ENCODE measurements around the gene NUBP2.

NUBP2 gene

DNA sequence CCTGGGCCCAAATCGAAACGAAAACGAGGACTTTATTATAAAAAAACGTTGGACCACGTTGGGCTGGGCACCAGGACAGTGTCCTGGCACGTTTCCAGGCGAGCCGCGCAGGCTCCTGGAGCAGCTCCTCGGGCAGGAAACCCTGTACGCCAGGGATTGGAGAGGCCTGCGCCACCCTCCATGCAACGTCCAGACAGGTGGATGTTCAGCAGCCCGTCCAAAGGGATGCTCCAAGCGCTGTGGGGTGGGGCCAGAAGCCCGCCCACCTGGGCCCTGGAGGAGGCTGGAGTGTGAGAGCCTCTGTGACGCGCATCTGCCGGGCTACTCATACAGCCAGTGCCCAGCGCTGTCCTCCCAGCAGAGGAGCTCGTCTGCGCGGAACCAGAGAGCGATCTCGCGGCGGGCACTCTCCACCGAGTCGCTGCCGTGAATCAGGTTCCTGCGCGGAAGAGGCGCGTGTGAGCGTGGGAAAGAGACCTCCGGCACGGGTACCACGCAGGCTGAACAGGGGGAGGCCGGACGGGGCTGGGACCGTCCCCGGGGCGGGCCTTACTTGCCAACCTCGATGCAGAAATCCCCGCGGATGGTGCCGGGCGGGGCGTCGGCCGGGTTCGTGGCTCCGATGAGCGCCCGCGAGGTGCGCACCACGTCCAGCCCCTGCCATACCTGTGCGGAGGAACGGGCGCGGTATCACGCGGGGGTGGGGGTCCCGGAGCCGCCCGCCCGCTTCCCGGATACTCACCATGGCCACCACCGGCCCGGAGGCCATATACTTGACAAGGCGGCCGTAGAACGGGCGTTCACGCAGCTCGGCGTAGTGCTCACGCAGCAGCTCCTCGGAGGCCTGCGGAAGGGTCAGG, 12.2 kb upstream of the NUBP2 start:
- in situ Hi-C loops (cut with HindIII; ENCODE audit: low sequenced_read_pairs): no loop called here

GRCh38 chr16:1771188-1771863, 11.4 kb upstream of the NUBP2 start, which contains the start of gene NME3:
TSS of gene NME3 (minus strand) at chr16:1771543. CDS start at chr16:1771534, 9 bp downstream.
- in situ Hi-C loops (cut with HindIII; ENCODE audit: low sequenced_read_pairs): no loop called here

- in situ Hi-C loops (cut with HindIII; ENCODE audit: low sequenced_read_pairs): no loop called here
Observed at GRCh38 chr16:1771864-1772361, 10.8 kb upstream of the NUBP2 start.

DNA sequence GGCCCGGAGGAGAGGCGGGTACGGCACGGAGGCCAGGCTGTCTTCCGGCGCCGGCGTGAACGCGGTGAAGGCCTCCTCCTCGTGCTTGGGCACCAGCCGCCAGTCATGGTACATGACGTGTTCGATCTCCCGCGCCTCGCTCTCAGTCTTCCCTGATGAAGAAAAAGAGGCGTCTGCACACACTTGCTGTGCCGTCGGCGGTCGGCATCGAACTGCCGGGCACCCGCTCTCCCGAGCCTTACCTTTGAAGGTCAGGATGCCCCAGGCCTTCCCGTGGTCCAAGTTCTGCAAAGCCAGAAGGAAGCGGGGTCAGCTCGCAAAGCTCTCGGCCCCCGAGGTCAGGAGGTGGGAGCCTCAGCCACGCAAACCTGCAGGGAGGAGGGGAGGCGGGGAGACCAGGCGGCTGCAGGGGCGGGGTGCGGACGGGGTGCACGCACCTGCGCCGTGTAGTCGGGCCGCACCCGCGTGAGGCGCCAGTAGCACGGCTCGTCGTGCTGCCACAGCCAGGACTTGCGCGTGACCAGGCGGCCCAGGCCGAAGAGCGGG, 10.3 kb upstream of the NUBP2 start, which contains the start of gene EME2:
EME2 (plus strand) TSS at position 449 of the 546 bp plus-strand sequence. CDS start 418 bp downstream, outside the sequence.
- in situ Hi-C loops (cut with HindIII; ENCODE audit: low sequenced_read_pairs): no loop called here

DNA sequence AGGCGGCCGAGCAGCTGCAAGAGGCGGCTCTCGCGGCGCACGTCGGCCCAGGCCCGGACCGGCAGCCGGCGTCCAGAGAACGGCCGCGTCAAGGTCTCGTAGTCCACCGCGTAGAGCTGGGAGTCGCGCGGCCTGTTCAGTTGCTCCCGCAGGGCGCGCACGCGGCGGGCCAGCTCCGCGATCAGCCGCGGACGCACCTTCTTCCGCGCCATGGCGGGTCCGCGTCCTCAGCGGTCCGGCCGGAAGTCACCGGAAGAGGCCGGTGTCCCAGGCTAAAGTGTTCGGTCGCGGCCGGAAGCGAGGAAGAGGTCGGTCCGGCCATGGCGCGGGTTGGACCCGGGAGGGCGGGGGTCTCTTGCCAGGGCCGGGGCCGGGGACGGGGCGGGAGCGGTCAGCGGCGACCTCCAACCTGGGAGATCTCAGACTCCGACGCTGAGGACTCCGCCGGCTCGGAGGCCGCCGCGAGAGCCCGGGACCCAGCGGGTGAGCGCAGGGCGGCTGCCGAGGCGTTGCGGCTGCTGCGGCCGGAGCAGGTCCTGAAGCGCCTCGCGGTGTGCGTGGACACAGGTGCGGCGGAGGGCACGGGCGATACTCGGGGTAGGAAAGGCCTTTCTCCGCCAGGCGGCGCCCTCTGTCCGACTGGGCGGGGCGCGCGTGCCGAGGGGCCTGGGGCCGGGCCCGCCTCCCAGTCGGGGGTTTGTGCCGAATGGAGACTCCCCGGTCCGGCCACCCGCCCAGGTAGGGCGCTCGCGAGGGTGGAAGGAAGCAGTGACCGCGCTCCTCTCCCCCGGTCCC, 9.7 kb upstream of the NUBP2 start, which contains the start of gene MRPS34:
MRPS34 (minus strand) TSS at position 227 of the 795 bp plus-strand sequence; CDS start at position 212, 15 bp downstream.
- in situ Hi-C loops (cut with HindIII; ENCODE audit: low sequenced_read_pairs): no loop called here

DNA sequence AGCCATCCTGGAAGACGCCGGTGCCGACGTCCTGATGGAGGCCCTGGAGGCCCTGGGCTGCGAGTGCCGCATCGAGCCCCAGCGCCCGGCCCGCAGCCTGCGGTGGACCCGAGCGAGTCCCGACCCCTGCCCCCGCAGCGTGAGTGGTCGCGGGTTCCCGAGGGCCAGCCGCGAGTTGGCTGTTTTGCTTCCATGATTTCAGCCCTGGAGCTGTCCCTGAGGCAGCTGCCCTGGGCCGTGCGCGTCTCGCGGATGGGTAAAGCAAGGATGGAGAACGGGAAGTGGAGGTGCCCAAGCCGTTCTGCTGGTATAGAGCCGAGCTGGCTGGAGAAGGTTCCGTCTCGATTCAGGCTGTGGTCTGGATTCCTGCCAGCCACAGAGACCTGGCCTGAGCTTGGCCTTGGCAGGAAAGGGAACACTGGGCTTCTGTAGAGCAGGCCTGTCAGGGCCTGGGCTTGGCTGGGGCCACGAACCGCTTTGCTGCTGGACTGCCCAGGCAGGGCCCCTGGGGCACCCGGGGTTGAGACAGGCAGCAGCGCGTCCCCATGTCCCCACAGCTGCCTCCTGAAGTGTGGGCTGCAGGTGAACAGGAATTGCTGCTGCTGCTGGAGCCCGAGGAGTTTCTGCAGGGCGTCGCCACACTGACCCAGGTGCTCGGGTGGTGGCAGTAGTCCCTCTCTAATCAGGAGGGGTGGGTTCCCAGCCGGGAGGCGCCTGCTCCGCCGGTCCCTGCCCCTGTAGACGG, 8.9 kb upstream of the NUBP2 start:
- in situ Hi-C loops (cut with HindIII; ENCODE audit: low sequenced_read_pairs): no loop called here

DNA sequence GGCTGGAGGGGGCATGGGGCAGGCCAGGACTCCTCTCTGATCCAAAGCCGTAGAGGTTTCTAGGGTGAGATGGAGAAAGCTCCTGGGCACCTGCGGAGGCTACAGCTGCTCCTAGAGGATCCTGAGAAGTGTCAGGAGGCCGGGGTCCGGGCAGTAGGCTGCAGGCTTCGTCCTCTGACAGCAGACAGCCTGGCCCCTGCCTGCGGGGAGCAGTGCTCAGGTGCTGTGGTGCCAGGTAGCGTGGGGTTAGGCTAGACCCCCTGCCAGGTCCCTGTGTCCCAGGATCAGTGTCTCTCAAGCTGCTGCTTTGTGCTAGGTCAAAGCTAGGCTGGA, 8.3 kb upstream of the NUBP2 start:
- in situ Hi-C loops (cut with HindIII; ENCODE audit: low sequenced_read_pairs): no loop called here

GRCh38 chr16:1775006-1775845, 7.5 kb upstream of the NUBP2 start:
- in situ Hi-C loops (cut with HindIII; ENCODE audit: low sequenced_read_pairs): no loop called here

- in situ Hi-C loops (cut with HindIII; ENCODE audit: low sequenced_read_pairs): no loop called here
Observed at GRCh38 chr16:1775846-1776671, 6.7 kb upstream of the NUBP2 start.

DNA sequence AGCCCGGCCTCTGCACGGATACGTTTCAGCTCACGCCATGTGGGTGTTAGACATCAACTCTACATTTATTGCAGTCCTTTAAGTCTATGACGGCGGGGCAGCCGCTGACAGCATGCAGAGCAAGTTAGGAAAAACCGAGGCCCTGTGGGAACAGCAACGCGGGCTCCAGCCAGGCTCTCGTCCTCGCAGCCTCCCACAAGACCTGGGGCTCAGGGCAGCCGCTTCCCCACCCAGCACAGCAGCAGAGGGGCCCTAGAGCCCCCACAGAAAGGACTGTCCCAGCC, 6.1 kb upstream of the NUBP2 start:
- in situ Hi-C loops (cut with HindIII; ENCODE audit: low sequenced_read_pairs): no loop called here

GRCh38 chr16:1776991-1777374, 5.8 kb upstream of the NUBP2 start:
- in situ Hi-C loops (cut with HindIII; ENCODE audit: low sequenced_read_pairs): no loop called here

- in situ Hi-C loops (cut with HindIII; ENCODE audit: low sequenced_read_pairs): no loop called here
Observed at GRCh38 chr16:1777375-1778199, 5.2 kb upstream of the NUBP2 start.

- in situ Hi-C loops (cut with HindIII; ENCODE audit: low sequenced_read_pairs): no loop called here
Observed at GRCh38 chr16:1778200-1779179, 4.3 kb upstream of the NUBP2 start.

DNA sequence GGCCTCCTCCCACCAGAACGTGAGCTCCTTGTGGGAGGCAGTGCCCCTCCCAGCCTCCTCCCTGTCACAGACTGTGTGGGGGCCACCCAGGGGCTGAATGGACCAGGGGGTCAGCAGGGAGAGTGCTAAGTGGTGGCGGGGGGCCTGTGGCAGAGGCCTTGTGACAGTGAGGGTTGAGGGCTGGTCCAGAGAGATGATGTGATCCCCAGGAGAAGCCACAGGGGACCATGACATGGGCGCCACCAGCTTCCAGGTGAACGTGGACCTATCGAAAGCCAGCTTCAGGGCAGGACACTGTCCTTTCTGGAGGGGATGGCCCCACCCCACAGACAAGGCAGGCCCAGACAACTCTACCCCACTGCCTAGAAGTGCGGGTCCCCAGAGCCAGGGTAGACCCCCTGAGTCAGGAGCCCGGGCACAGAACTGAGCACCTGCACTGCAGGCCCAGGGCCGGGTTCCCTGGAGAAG, 3.5 kb upstream of the NUBP2 start:
- in situ Hi-C loops (cut with HindIII; ENCODE audit: low sequenced_read_pairs): no loop called here

DNA sequence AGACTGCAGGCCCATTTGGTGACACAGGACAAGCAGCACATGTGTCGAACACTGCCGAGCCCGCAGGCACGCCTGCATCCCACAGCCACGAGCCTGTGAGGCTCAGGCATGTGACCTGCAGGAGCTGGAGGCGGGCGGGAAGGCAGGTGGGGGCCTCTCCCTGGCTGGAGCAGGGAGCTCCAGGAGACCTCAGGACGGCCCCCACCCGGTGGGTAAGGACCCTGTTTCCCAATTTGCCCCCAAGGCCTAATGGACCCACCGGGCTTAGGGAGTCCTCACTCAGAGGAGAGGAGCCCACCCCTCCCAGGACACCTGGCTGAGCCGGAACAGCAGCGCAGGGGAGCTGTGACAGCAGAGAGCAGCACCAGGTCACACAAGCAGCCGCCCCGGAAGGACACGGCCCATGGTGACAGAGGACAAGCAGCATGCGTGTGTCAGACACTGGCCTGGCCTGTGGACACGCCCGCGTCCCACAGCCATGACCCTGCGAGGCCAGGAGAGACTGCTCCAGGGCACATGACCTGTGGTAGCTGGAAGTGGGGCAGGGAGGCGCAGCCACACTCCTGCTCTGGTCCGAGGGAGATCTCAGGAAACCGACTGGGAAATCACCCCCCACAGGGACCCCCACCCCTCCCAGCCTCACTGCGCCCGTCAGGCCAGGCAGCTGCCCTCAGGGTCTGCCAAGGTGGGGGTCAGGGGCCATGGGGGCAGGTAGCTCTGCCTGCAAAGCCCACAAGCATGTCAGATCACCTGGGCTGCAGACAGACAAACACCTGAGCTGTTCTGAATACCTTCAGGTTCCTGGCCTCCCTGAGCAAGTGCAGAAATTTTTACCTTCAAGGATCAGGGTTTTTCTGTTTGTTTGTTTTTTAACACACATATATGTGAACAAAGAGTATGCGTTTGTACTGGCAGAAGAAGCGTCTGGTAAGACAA, 2.8 kb upstream of the NUBP2 start:
- in situ Hi-C loops (cut with HindIII; ENCODE audit: low sequenced_read_pairs): no loop called here

All from endothelial cell of hepatic sinusoid (primary cell).